Thyroid gland (tissue), 4 donors: ENCODE results near the gene IKZF4. TPM values are rescaled to one million over a fixed set of nuclear protein-coding genes. Genes with fewer than 3 reads are reported as not detected.

Experiments
- DNase-seq, 2 donors: peaks; one replicate each; pipeline ENCODE4 v3.0.0-alpha.2; 2019
- H3K27ac ChIP-seq, 3 donors: fragments of 200-600 bp; sonication (generic); 1 replicate in 2 of 3; 2 replicates in 1 of 3; pipeline ENCODE4 v1.5.1; 2016 to 2019; ENCODE audit warnings: mild to moderate bottlenecking in 1 of 3, moderate library complexity in 1 of 3
- H3K27me3 ChIP-seq: fragments of 200-600 bp; sonication (generic); one replicate; pipeline ENCODE4 v1.5.1; 2019
- H3K36me3 ChIP-seq, 2 donors: fragments of 200-600 bp; sonication (generic); one replicate each; pipeline ENCODE4 v1.5.1; 2016 to 2019
- H3K4me1 ChIP-seq, 2 donors: fragments of 200-600 bp; sonication (generic); one replicate each; pipeline ENCODE4 v1.5.1; 2017 to 2019
- H3K4me3 ChIP-seq, 3 donors: fragments of 200-600 bp; sonication (generic); replicated peaks in 1 of 3; 1 replicate in 2 of 3; 2 replicates in 1 of 3; pipeline ENCODE4 v1.5.1; 2016; ENCODE audit warnings: mild to moderate bottlenecking in 1 of 3
- H3K9me3 ChIP-seq: fragments of 200-600 bp; sonication (generic); one replicate; pipeline ENCODE4 v1.5.1; 2017
- POLR2A ChIP-seq, 2 donors: fragments of 450-650 bp; IDR thresholded peaks; one replicate each; pipeline ENCODE4 v1.6.1; 2017; ENCODE audit warnings: antibody characterized with exemption in 2 of 2, mild to moderate bottlenecking in 2 of 2, moderate library complexity in 1 of 2
- WGBS, 2 donors: methylation state at CpG; one replicate each; pipeline ENCODE4 v1.1.5; 2017; 5-methylcytosine and 5-hydroxymethylcytosine counted together
- intact Hi-C: fragments of 100-400 bp; cut with DNase I; formaldehyde crosslinking; loops from one replicate; pipeline ENCODE4 v1.15.1; 2023
- total RNA-seq, 4 donors: library from RNA; depleted of rRNA; stranded (reverse); fragments of >200 nt; gene quantifications; one replicate each; pipeline ENCODE4 v1.2.3, GENCODE V29; 2016
- TF ChIP-seq, protein P1 (sequence below), 6 experiments: fragments of 200-600 bp in 3 of 6; fragments of 450-650 bp in 3 of 6; sonication (generic) in 3 of 6; IDR thresholded peaks; one replicate each; pipeline ENCODE4 v1.5.1; 2016 to 2019; ENCODE audit warnings: antibody characterized with exemption in 6 of 6, mild to moderate bottlenecking in 2 of 6, inconsistent platforms in 1 of 6, moderate library complexity in 1 of 6

IKZF4 gene
- total RNA-seq, 4 donors from 2014 or later: 4.2 to 10.9 (median 9.4) TPM

DNA sequence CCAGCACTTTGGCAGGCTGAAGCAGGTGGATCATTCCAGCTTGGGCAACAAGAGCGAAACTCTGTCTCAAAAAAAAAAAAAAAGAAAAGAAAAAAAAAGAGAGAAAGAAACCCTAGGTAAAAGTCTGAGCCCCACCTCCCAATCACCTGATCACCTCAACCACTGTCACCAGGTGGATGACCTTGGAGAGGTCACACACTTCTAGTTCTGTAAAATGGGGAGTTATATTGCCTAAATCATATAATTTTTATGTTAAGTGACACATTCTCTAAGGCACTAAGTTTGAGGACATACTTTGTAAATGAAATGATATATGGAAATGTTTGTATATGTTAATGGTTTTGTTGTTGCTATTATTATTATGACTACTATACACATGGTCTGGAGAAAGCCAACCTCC lies 57.6 kb downstream of the IKZF4 start:
- no peak for DNase-seq
- Histone ChIP-seq H3K27me3 (no peaks in the 10 kb centered on the region), H3K36me3 (no peaks in the 10 kb centered on the region), H3K4me1 (peaks cover 3 to 12% of the 10 kb centered on the region in 2 donors), H3K4me3 (no peak overlapping the region), H3K27ac (peak overlapping the region in 2 of 3 donors; percentile 83 to 91), H3K9me3 (no peaks in the 10 kb centered on the region)
- WGBS, 2 donors: 96 to 100% methylated on average over 1 of the region's 1 CpG
- intact Hi-C loops: no loop called here
- no peak for TF ChIP-seq POLR2A (IDR thresholded peaks at IDR 0.05)

DNA sequence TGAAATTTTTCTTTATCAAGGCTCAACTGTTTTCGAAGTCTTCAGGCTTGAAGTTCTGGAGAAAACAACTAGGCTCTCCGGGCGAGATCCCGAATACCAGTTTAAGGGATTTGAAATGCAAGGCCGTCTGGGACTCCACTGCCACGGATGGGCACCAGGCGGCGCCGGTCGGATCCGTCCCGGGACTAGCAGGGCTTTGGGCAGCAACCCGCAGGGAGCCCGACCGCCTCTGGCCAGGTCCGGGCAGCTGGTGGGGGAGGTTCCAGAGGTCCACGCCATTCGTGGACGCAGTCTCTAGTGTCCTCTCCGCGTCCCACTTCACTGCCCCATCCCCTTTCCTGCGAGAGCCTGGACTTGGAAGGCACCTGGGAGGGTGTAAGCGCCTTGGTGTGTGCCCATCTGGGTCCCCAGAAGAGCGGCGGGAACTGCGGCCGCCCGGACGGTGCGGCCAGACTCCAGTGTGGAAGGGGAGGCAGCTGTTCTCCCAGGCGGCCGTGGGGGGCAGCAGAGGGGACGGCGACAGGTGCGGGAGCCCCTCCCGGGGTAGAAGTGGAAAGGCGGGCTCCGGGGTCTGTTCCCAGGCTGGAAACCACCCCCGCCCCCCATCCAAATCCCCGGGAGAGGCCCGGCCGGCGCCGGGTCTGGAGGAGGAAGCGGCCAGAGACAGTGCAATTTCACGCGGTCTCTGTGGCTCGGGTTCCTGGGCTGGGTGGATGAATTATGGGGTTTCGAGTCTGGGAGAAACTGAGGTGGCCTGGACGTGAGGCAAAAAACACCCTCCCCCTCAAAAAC lies 58.3 kb downstream of the IKZF4 start:
- WGBS, 2 donors: 2 to 4% methylated on average over 30 to 32 of the region's 50 CpGs
- intact Hi-C loops: no loop called here
- peak; percentile 93 to 94 for DNase-seq
- TF ChIP-seq, protein P1, sequence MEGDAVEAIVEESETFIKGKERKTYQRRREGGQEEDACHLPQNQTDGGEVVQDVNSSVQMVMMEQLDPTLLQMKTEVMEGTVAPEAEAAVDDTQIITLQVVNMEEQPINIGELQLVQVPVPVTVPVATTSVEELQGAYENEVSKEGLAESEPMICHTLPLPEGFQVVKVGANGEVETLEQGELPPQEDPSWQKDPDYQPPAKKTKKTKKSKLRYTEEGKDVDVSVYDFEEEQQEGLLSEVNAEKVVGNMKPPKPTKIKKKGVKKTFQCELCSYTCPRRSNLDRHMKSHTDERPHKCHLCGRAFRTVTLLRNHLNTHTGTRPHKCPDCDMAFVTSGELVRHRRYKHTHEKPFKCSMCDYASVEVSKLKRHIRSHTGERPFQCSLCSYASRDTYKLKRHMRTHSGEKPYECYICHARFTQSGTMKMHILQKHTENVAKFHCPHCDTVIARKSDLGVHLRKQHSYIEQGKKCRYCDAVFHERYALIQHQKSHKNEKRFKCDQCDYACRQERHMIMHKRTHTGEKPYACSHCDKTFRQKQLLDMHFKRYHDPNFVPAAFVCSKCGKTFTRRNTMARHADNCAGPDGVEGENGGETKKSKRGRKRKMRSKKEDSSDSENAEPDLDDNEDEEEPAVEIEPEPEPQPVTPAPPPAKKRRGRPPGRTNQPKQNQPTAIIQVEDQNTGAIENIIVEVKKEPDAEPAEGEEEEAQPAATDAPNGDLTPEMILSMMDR (IDR thresholded peaks at IDR 0.05): peak; percentile 54 to 82 (median 73)
- peak in 1 of 2 donors; percentile 20 for TF ChIP-seq POLR2A (IDR thresholded peaks at IDR 0.05)
- no peaks in the 10 kb centered on the region for H3K9me3 ChIP-seq
- no peaks in the 10 kb centered on the region for H3K27me3 ChIP-seq
- H3K4me3 ChIP-seq: peak overlapping the region; percentile 64 to 71 (median 68)
- H3K36me3 ChIP-seq: no peaks in the 10 kb centered on the region
- H3K4me1 ChIP-seq: peaks cover 3 to 12% of the 10 kb centered on the region in 2 donors
- H3K27ac ChIP-seq: peak overlapping the region; percentile 83 to 91 (median 88)

GRCh38 chr12:56079723-56080555 lies 59.1 kb downstream of the IKZF4 start, which contains the start of gene ERBB3:
TSS of gene ERBB3 (plus strand) at chr12:56080165. CDS start at chr12:56080301, 136 bp downstream.
- TF ChIP-seq POLR2A (IDR thresholded peaks at IDR 0.05): peak; percentile 27 to 44
- TF ChIP-seq, protein P1 (IDR thresholded peaks at IDR 0.05): peak in 2 of 6 experiments; percentile 15 to 24
- no peaks in the 10 kb centered on the region for H3K27me3 ChIP-seq
- DNase-seq: peak; percentile 84 to 86
- peak within 1 kb of the TSS; percentile 64 to 71 (median 68) for H3K4me3 ChIP-seq
- WGBS, 2 donors: 0 to 1% methylated on average over 19 to 33 of the region's 59 CpGs
- H3K4me1 ChIP-seq: peaks cover 3 to 12% of the 10 kb centered on the region in 2 donors
- H3K9me3 ChIP-seq: no peaks in the 10 kb centered on the region
- H3K27ac ChIP-seq: peak within 1 kb of the TSS; percentile 83 to 91 (median 88)
- no peaks in the 10 kb centered on the region for H3K36me3 ChIP-seq
- intact Hi-C loops: no loop called here

DNA sequence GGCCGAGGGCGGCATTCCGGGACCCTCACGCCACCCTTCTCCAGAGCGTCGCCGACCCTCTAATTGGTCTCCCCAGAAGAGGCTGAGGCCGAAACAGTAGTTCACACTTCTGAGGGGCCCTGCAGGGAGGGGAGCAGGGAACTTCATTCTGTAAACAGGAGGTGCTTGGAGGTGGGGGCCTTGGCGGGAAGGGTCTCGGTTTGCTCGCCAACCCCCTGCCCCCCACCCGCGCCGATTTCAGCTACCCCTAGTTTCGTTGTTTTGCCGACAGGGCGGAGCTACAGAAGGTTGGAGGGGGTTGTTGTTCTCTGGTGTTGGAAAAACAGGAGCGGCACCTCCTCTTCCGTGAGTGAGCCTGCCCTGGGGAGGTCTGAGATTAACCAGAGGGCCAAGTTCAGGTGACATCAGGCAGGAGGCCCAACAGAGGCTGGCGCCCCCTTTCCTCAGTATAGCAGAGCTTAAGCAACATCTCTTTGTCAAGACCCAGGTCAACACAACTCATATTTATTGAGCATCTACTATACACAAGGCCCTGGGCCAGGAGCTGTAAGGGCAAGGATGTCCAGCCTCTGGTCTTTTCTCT lies 59.8 kb downstream of the IKZF4 start:
- H3K4me3 ChIP-seq: peak overlapping the region; percentile 64 to 71 (median 68)
- H3K36me3 ChIP-seq: no peaks in the 10 kb centered on the region
- no peaks in the 10 kb centered on the region for H3K27me3 ChIP-seq
- peaks cover 3 to 12% of the 10 kb centered on the region in 2 donors for H3K4me1 ChIP-seq
- TF ChIP-seq, protein P1 (IDR thresholded peaks at IDR 0.05): no peak
- TF ChIP-seq POLR2A (IDR thresholded peaks at IDR 0.05): no peak
- intact Hi-C loops: no loop called here
- H3K27ac ChIP-seq: peak overlapping the region in 1 of 3 donors; percentile 91
- peak; percentile 39 to 46 for DNase-seq
- no peaks in the 10 kb centered on the region for H3K9me3 ChIP-seq
- 10 to 23% methylated on average over 10 to 11 of the region's 20 CpGs for WGBS, 2 donors
